Epithelial cell of esophagus (primary cell): ENCODE data around the gene TIMP3.
A peak's percentile ranks its signal among the peaks of the same experiment; 100 is the strongest.

ENCODE experiments used
- DNase-seq: peaks from one replicate; pipeline ENCODE4 v3.0.0; 2010; ENCODE audit warnings: low read depth
- H3K4me3 ChIP-seq: 2 replicates; pipeline ENCODE4 v1.5.1; 2011; ENCODE audit warnings: mild to moderate bottlenecking, low read length, control low read depth
- CTCF ChIP-seq: IDR thresholded peaks from 2 replicates; pipeline ENCODE4 v1.5.1; 2011; ENCODE audit warnings: low read depth, mild to moderate bottlenecking, low read length, control low read depth, inconsistent platforms; ENCODE audit not compliant: insufficient read depth; ENCODE audit errors: missing control alignments

Gene TIMP3

GRCh38 chr22:32775957-32776356, 25.5 kb upstream of the TIMP3 start:
- no peak for DNase-seq
- no peak overlapping the region for H3K4me3 ChIP-seq
- TF ChIP-seq CTCF = peak; percentile 39

- DNase-seq = no peak
- H3K4me3 ChIP-seq = no peak overlapping the region
- no peak for TF ChIP-seq CTCF
These were observed 25.1 kb upstream of the TIMP3 start for GRCh38 chr22:32776397-32776796.

- H3K4me3 ChIP-seq = no peak overlapping the region
- DNase-seq = no peak
- TF ChIP-seq CTCF = no peak
These were observed 24.7 kb upstream of the TIMP3 start for GRCh38 chr22:32776802-32777201.

GRCh38 chr22:32777987-32778386, 23.5 kb upstream of the TIMP3 start:
- DNase-seq = no peak
- TF ChIP-seq CTCF = no peak
- no peak overlapping the region for H3K4me3 ChIP-seq

- no peak overlapping the region for H3K4me3 ChIP-seq
- TF ChIP-seq CTCF = no peak
- no peak for DNase-seq
These were observed 20.7 kb upstream of the TIMP3 start for GRCh38 chr22:32780726-32781310.

GRCh38 chr22:32781695-32782094, 19.8 kb upstream of the TIMP3 start:
- H3K4me3 ChIP-seq = no peak overlapping the region
- no peak for DNase-seq
- no peak for TF ChIP-seq CTCF

GRCh38 chr22:32785321-32786026, 16.0 kb upstream of the TIMP3 start:
- DNase-seq = no peak
- no peak overlapping the region for H3K4me3 ChIP-seq
- TF ChIP-seq CTCF = no peak
